ENCODE data around the gene RAB8A. TPM values are rescaled to one million over a fixed set of nuclear protein-coding genes. Genes with fewer than 3 reads are reported as not detected.

Gene RAB8A
- total RNA-seq, 1 experiment from 2014 or later, result 103 TPM

- Mint-ChIP-seq H3K9me3 (no peaks in the 10 kb centered on the region; a peak in 1 of 5 replicates), H3K27ac (no peak overlapping the region), H3K4me1 (no peaks in the 10 kb centered on the region), H3K4me3 (no peak overlapping the region), H3K27me3 (ENCODE audit: low read depth) (peaks cover 1% of the 10 kb centered on the region; the same call in 1 of the 2 replicates), H3K36me3 (ENCODE audit: insufficient read depth in 1 of 3, low read depth in 3 of 3) (peaks cover 0 to 2% (median 0%) of the 10 kb centered on the region in 3 experiments; a peak in 1 of 7 replicates)
- H3K9me3 ChIP-seq (ENCODE audit: control insufficient read depth, low read depth, low read length), result no peaks in the 10 kb centered on the region
- H2BK12ac ChIP-seq (ENCODE audit: insufficient read length, low read depth, low read length), result no peak overlapping the region
- no peak overlapping the region for H3K27ac ChIP-seq (ENCODE audit: insufficient read length, low read depth, low read length)
- no peak overlapping the region for H3K4ac ChIP-seq (ENCODE audit: low read depth, low read length)
- no peak overlapping the region for H4K91ac ChIP-seq (ENCODE audit: insufficient read length, low read depth, low read length)
- H2BK20ac ChIP-seq (ENCODE audit: low read depth, low read length, poor library complexity, severe bottlenecking), result no peak overlapping the region
- DNase-seq, result no peak
- no peak overlapping the region for H4K8ac ChIP-seq (replicated peaks; ENCODE audit: insufficient read length, low read depth, low read length)
- no peak overlapping the region for H2BK5ac ChIP-seq (ENCODE audit: insufficient read length, low read length)
- H2BK120ac ChIP-seq (ENCODE audit: low read depth, low read length, poor library complexity, severe bottlenecking), result no peak overlapping the region
- WGBS (ENCODE audit: extremely low coverage, insufficient read length, low lambda C conversion rate), result no CpG with 5 or more reads among the region's 11 CpGs
- H4K5ac ChIP-seq (ENCODE audit: insufficient read length, low read depth, low read length), result no peak overlapping the region
- H3K14ac ChIP-seq (ENCODE audit: insufficient read depth, low read length), result no peak overlapping the region; the same call in 1 of the 2 replicates
- H3T11ph ChIP-seq (ENCODE audit: low read length), result no peak overlapping the region
- H4K20me1 ChIP-seq (ENCODE audit: control insufficient read depth, insufficient read depth, insufficient read length), result no peaks in the 10 kb centered on the region
- no peak for TF ChIP-seq CTCF (conservative IDR thresholded peaks at IDR 0.05)
- no peaks in the 10 kb centered on the region for H3K79me2 ChIP-seq (ENCODE audit: insufficient read depth, low read length)
- H3K4me1 ChIP-seq (ENCODE audit: insufficient read depth, low read length), result no peaks in the 10 kb centered on the region
- H3K56ac ChIP-seq (ENCODE audit: insufficient read length, low read depth, low read length), result no peak overlapping the region
- no peak overlapping the region for H2BK15ac ChIP-seq (ENCODE audit: low read depth, low read length)
- H3K23me2 ChIP-seq (ENCODE audit: insufficient read length, low read depth, low read length, poor library complexity, severe bottlenecking), result no peaks in the 10 kb centered on the region
- H3K23ac ChIP-seq (ENCODE audit: insufficient read length, low read depth, low read length), result no peak overlapping the region
- H3K4me2 ChIP-seq (ENCODE audit: insufficient read depth, insufficient read length, low read length), result no peak overlapping the region
- no peaks in the 10 kb centered on the region for H3K27me3 ChIP-seq (ENCODE audit: insufficient read depth, low read length)
- H2AK5ac ChIP-seq (ENCODE audit: insufficient read length, low read length), result no peak overlapping the region
- H2AFZ ChIP-seq (ENCODE audit: low read length), result no peak overlapping the region
- H3K18ac ChIP-seq (ENCODE audit: insufficient read length, low read depth, low read length), result no peak overlapping the region
- no peaks in the 10 kb centered on the region for H3K79me1 ChIP-seq (ENCODE audit: insufficient read depth, low read depth, low read length, poor library complexity, severe bottlenecking)
- H3K9ac ChIP-seq (ENCODE audit: extremely low read depth, insufficient read length, low read length), result no peak overlapping the region
Observed at GRCh38 chr19:16153582-16154336, 42.1 kb downstream of the RAB8A start.

All from H9 (cell line).